Endothelial cell of umbilical vein (primary cell): ENCODE results near the gene CCDC186. TPM values are rescaled to one million over a fixed set of nuclear protein-coding genes. Genes with fewer than 3 reads are reported as not detected.

ENCODE experiments used
- BruUV-seq: library from RNA; stranded (reverse); fragments of 400-500 nt; replicated peaks from 2 replicates; lab custom pipeline; 2021; lab: Mats Ljungman, UMichigan
- CTCF ChIA-PET: fragments of 300-600, 350-600 bp; sonication (Branson Sonifier 250); formaldehyde crosslinking; loops from one replicate; lab custom pipeline; 2021; ENCODE audit warnings: antibody characterized with exemption, inconsistent platforms; lab: Charles Lee
- POLR2A ChIA-PET: fragments of 300-600, 350-600 bp; sonication (Branson Sonifier 250); formaldehyde crosslinking; loops from one replicate; lab custom pipeline; 2021; ENCODE audit warnings: antibody characterized with exemption, inconsistent platforms; lab: Charles Lee
- DNase-seq: peaks from one replicate; pipeline ENCODE4 v3.0.0-alpha.2; 2011; ENCODE audit warnings: low read depth, low spot score
- FAIRE-seq: peaks from 2 replicates; lab custom pipeline; 2011; peaks lifted over from hg19 to GRCh38; lab: Jason Lieb, UNC
- H2AFZ ChIP-seq: 2 replicates; pipeline ENCODE4 v1.6.0; 2012; ENCODE audit warnings: low read depth, low read length, control low read depth, inconsistent platforms
- H3K27ac ChIP-seq: 2 replicates; pipeline ENCODE4 v1.5.1; 2011; ENCODE audit warnings: low read depth, mild to moderate bottlenecking, control low read depth, low read length, moderate library complexity; ENCODE audit not compliant: insufficient read depth
- H3K27me3 ChIP-seq, 2 experiments: 2 replicates each; pipeline versions ENCODE4 v1.6.0 to v1.6.1; 2011; ENCODE audit warnings: low read length in 2 of 2, mixed read lengths in 1 of 2; ENCODE audit not compliant: control insufficient read depth in 2 of 2, insufficient read depth in 2 of 2
- H3K36me3 ChIP-seq, 2 experiments: 2 replicates in 1 of 2; 3 replicates in 1 of 2; pipeline ENCODE4 v1.5.1; 2011; ENCODE audit warnings: low read length in 2 of 2, mild to moderate bottlenecking in 1 of 2, moderate library complexity in 1 of 2; ENCODE audit not compliant: control insufficient read depth in 2 of 2, insufficient read depth in 2 of 2; ENCODE audit errors: extremely low read depth in 1 of 2
- H3K4me1 ChIP-seq: 3 replicates; pipeline ENCODE4 v1.5.1; 2011; ENCODE audit warnings: mild to moderate bottlenecking, low read length; ENCODE audit not compliant: control insufficient read depth, insufficient read depth; ENCODE audit errors: extremely low read depth
- H3K4me2 ChIP-seq: 2 replicates; pipeline ENCODE4 v1.6.1; 2011; ENCODE audit warnings: low read length, control low read depth, mixed read lengths; ENCODE audit not compliant: insufficient read depth
- H3K4me3 ChIP-seq, 3 experiments: fragments of 200-600 bp in 1 of 3; sonication (generic), shearing (Covaris generic) in 1 of 3; replicated peaks in 1 of 3; 2 replicates each; pipeline ENCODE4 v1.5.1; 2011 to 2016; ENCODE audit warnings: control low read depth in 3 of 3, low read length in 3 of 3, mild to moderate bottlenecking in 2 of 3, inconsistent platforms in 1 of 3, low read depth in 1 of 3, moderate library complexity in 1 of 3; ENCODE audit not compliant: insufficient read depth in 1 of 3
- H3K79me2 ChIP-seq: 2 replicates; pipeline ENCODE4 v1.6.0; 2012; ENCODE audit warnings: low read length, inconsistent platforms; ENCODE audit not compliant: control insufficient read depth, insufficient read depth
- H3K9ac ChIP-seq: replicated peaks from 2 replicates; pipeline ENCODE3; 2011; ENCODE audit warnings: low read length, control low read depth; ENCODE audit not compliant: insufficient read depth; ENCODE audit errors: extremely low read depth
- H3K9me1 ChIP-seq: replicated peaks from 3 replicates; pipeline ENCODE4 v1.6.0; 2011; ENCODE audit warnings: mild to moderate bottlenecking, low read length; ENCODE audit not compliant: control insufficient read depth, insufficient read depth; ENCODE audit errors: extremely low read depth
- H3K9me3 ChIP-seq: replicated peaks from 2 replicates; pipeline ENCODE4 v1.5.1; 2012; ENCODE audit warnings: low read length, inconsistent platforms; ENCODE audit not compliant: control insufficient read depth, insufficient read depth
- H4K20me1 ChIP-seq: replicated peaks from 2 replicates; pipeline ENCODE3; 2011; ENCODE audit warnings: mild to moderate bottlenecking, low read length; ENCODE audit not compliant: control insufficient read depth, insufficient read depth; ENCODE audit errors: extremely low read depth
- EZH2 ChIP-seq: IDR thresholded peaks from 2 replicates; pipeline ENCODE4 v1.6.1; 2012; ENCODE audit warnings: borderline replicate concordance, low read depth, mild to moderate bottlenecking, moderate library complexity, low read length, inconsistent platforms; ENCODE audit not compliant: severe bottlenecking
- FOS ChIP-seq: IDR thresholded peaks from 2 replicates; pipeline ENCODE4 v1.6.1; 2011; ENCODE audit warnings: mild to moderate bottlenecking, low read length, moderate library complexity, borderline replicate concordance; ENCODE audit not compliant: insufficient read depth
- GATA2 ChIP-seq: IDR thresholded peaks from 2 replicates; pipeline ENCODE4 v1.7.0; 2011; ENCODE audit warnings: low read depth, mild to moderate bottlenecking, moderate library complexity, mixed read lengths, low read length; ENCODE audit not compliant: insufficient read length, insufficient read depth
- JUN ChIP-seq: IDR thresholded peaks from 2 replicates; pipeline ENCODE4 v1.6.1; 2011; ENCODE audit warnings: borderline replicate concordance, low read depth; ENCODE audit not compliant: insufficient read length, insufficient read depth
- MYC ChIP-seq: IDR thresholded peaks from one replicate; pipeline ENCODE4 v1.6.1; 2011; ENCODE audit warnings: mild to moderate bottlenecking, low read depth, low read length
- POLR2A ChIP-seq: IDR thresholded peaks from 2 replicates; pipeline ENCODE4 v1.6.1; 2012; ENCODE audit warnings: low read depth, mild to moderate bottlenecking, control low read depth, low read length
- POLR2AphosphoS5 ChIP-seq: IDR thresholded peaks from 2 replicates; pipeline ENCODE4 v1.6.1; 2012; ENCODE audit warnings: low read depth, mild to moderate bottlenecking, control low read depth, low read length, moderate library complexity; ENCODE audit not compliant: insufficient read depth
- dilution Hi-C: fragments of 300-500 bp; cut with MboI; formaldehyde crosslinking; loops from one replicate; pipeline ENCODE4 v1.15.0; 2019; ENCODE audit warnings: low sequenced_read_pairs; ENCODE audit not compliant: extremely low pct_ligation_motif_present
- intact Hi-C: fragments of 100-400 bp; cut with micrococcal nuclease; formaldehyde crosslinking; loops from one replicate; pipeline ENCODE4 v1.10.0; 2022
- polyA plus RNA-seq, 4 experiments: library from polyadenylated mRNA; depleted of rRNA in 3 of 4; stranded (reverse) in 3 of 4; unstranded in 1 of 4; fragments of >200 nt; gene quantifications; 2 replicates each; pipeline versions ENCODE4 v1.2.1 to v1.2.3, GENCODE V29; 2011 to 2012; ENCODE audit warnings: missing spikeins in 1 of 4
- total RNA-seq: library from RNA; stranded (reverse); gene quantifications from 2 replicates; pipeline ENCODE4 v1.2.3, GENCODE V29; 2021
- TF ChIP-seq, protein P1 (sequence below), 2 donors: IDR thresholded peaks; 1 replicate in 1 of 2; 2 replicates in 1 of 2; pipeline ENCODE4 v1.5.1; 2011; ENCODE audit warnings: low read length in 2 of 2, mild to moderate bottlenecking in 2 of 2, moderate library complexity in 2 of 2, control low read depth in 1 of 2, inconsistent platforms in 1 of 2, low read depth in 1 of 2; ENCODE audit not compliant: insufficient read depth in 1 of 2; ENCODE audit errors: extremely low read depth in 1 of 2
- TF ChIP-seq, protein P2 (sequence below): IDR thresholded peaks from 2 replicates; pipeline ENCODE4 v1.6.1; 2011; ENCODE audit not compliant: insufficient read depth, insufficient read length

Gene CCDC186
- total and polyA plus RNA-seq, 2 donors (not counting 3 experiments of a cell fraction or from before 2014, with no cell fraction given) = 1.8 to 13.4 TPM

DNA sequence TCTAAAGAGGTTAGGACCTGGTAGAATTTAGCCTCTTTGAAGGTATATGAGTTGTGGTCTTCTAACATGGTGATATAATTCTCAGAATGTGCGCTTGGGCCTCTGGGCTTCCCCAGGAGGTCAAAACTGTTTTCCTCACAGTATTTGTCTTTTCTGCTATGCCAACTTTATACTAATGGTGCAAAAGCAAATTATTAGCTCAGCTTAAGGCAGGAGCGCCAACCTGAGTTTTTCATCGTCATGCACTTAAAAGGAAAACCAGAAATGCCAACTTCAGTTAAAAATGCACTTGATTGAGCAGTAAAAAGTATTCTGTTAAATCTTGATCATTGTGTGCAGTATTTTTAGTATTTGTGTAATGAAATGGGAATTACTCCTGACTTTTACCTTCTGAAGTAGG is 14.9 kb upstream of the CCDC186 start:
- Histone ChIP-seq H3K27me3 (no peaks in the 10 kb centered on the region), H4K20me1 (no peaks in the 10 kb centered on the region), H3K9ac (no peak overlapping the region), H3K4me3 (no peak overlapping the region), H3K79me2 (no peaks in the 10 kb centered on the region), H3K27ac (no peak overlapping the region), H3K9me1 (no peaks in the 10 kb centered on the region), H3K36me3 (no peaks in the 10 kb centered on the region), H3K4me1 (no peaks in the 10 kb centered on the region), H3K9me3 (no peaks in the 10 kb centered on the region), H2AFZ (no peak overlapping the region), H3K4me2 (no peak overlapping the region)
- intact Hi-C loops = no loop called here
- no TSS peak for BruUV-seq
- TF ChIP-seq MYC = no peak
- no peak for TF ChIP-seq POLR2A
- no peak for TF ChIP-seq POLR2AphosphoS5
- TF ChIP-seq, protein P1, sequence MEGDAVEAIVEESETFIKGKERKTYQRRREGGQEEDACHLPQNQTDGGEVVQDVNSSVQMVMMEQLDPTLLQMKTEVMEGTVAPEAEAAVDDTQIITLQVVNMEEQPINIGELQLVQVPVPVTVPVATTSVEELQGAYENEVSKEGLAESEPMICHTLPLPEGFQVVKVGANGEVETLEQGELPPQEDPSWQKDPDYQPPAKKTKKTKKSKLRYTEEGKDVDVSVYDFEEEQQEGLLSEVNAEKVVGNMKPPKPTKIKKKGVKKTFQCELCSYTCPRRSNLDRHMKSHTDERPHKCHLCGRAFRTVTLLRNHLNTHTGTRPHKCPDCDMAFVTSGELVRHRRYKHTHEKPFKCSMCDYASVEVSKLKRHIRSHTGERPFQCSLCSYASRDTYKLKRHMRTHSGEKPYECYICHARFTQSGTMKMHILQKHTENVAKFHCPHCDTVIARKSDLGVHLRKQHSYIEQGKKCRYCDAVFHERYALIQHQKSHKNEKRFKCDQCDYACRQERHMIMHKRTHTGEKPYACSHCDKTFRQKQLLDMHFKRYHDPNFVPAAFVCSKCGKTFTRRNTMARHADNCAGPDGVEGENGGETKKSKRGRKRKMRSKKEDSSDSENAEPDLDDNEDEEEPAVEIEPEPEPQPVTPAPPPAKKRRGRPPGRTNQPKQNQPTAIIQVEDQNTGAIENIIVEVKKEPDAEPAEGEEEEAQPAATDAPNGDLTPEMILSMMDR (IDR thresholded peaks at IDR 0.05; ENCODE audit: extremely low read depth in 1 of 2, insufficient read depth in 1 of 2, low read depth in 1 of 2, low read length in 2 of 2) = no peak
- no peak for TF ChIP-seq FOS
- TF ChIP-seq JUN = no peak
- TF ChIP-seq GATA2 = no peak
- TF ChIP-seq, protein P2, sequence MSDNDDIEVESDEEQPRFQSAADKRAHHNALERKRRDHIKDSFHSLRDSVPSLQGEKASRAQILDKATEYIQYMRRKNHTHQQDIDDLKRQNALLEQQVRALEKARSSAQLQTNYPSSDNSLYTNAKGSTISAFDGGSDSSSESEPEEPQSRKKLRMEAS = no peak
- no peak for TF ChIP-seq EZH2
- CTCF ChIA-PET = interaction anchor here (1.5 kb wide), 1 partner anchor 7 kb away, joined by 8 read pairs; no protein-coding TSS in a partner anchor
- dilution Hi-C loops = no loop called here
- POLR2A ChIA-PET = no interaction called here
- DNase-seq (no peak), FAIRE-seq (no peak)
